Measurements from ENCODE around the gene SLC17A4. TPM values are rescaled to one million over a fixed set of nuclear protein-coding genes. Genes with fewer than 3 reads are reported as not detected.

Gene SLC17A4
- total and polyA plus RNA-seq, 2 of the 13 experiments (the other 11 are each of a cell fraction or from before 2014, with no cell fraction given), result 0.07 TPM; not detected in 1

- peak; percentile 52; the same call in 1 of the 2 replicates for TF ChIP-seq ZNF607 (CRISPR knock-in tag; IDR thresholded peaks at IDR 0.05; ENCODE audit: borderline replicate concordance)
- TF ChIP-seq ARID5B (CRISPR knock-in tag; IDR thresholded peaks at IDR 0.05), result peak; percentile 42
- 0 out of 2 replicates have a peak, but pooled peaks have one; percentile 7 for TF ChIP-seq BHLHE40 (IDR thresholded peaks at IDR 0.05; ENCODE audit: low read length)
- TF ChIP-seq ZMYM4 (CRISPR knock-in tag; IDR thresholded peaks at IDR 0.05), result 0 out of 2 replicates have a peak, but pooled peaks have one; percentile 17
Measured at GRCh38 chr6:25788305-25788922, 33.9 kb downstream of the SLC17A4 start (continued).

- CTCF ChIA-PET (ENCODE audit: low intra/inter-chr PET ratio, low total read pairs), result interaction anchor here (1.0 to 2.6 kb wide), 6 partner anchors 99 to 214 kb away, joined by 3 to 59 read pairs (median 5); no protein-coding TSS in a partner anchor
Measured at GRCh38 chr6:25789475-25789874, 34.9 kb downstream of the SLC17A4 start.

More at GRCh38 chr6:25789475-25789874, 34.9 kb downstream of the SLC17A4 start:
- intact Hi-C loops (cut with micrococcal nuclease; ENCODE audit: unreplicated experiment) (no loop called here), in situ Hi-C loops (cut with HindIII; ENCODE audit: extremely low pct_ligation_motif_present, low pct_unique_long_range_greater_than_20kb) (no loop called here)
- H3K27me3 ChIP-seq (ENCODE audit: control insufficient read depth in 1 of 2, insufficient read depth in 2 of 2, low read length in 2 of 2), result no peaks in the 10 kb centered on the region
- no peak for TF ChIP-seq MXD1 (CRISPR knock-in tag; IDR thresholded peaks at IDR 0.05)
- TF ChIP-seq NKX3-1 (CRISPR knock-in tag; IDR thresholded peaks at IDR 0.05), result no peak
- no peak for TF ChIP-seq ZNF660 (CRISPR knock-in tag; IDR thresholded peaks at IDR 0.05; ENCODE audit: borderline replicate concordance, low read depth)
- no peaks in the 10 kb centered on the region for H3K9me3 ChIP-seq (ENCODE audit: low read length)
- no peaks in the 10 kb centered on the region for H4K20me1 ChIP-seq (ENCODE audit: insufficient read depth, low read length)
- FAIRE-seq (no peak), ATAC-seq (no peak), DNase-seq (ENCODE audit: low spot score) (no peak)
- H3K9ac ChIP-seq (ENCODE audit: insufficient read depth, low read depth, low read length), result no peak overlapping the region
- BruUV-seq (replicated peaks), result no TSS peak
- no peaks in the 10 kb centered on the region for H3K36me3 ChIP-seq (replicated peaks in 1 of 2; ENCODE audit: control insufficient read depth in 1 of 2, insufficient read depth in 2 of 2, low read length in 2 of 2)
- POLR2A ChIA-PET, result no interaction called here
- no peak overlapping the region for H3K4me3 ChIP-seq (replicated peaks in 1 of 3; ENCODE audit: insufficient read depth in 1 of 3, low read depth in 2 of 3, low read length in 3 of 3)
- H3K79me2 ChIP-seq (ENCODE audit: insufficient read depth, low read length), result no peaks in the 10 kb centered on the region
- WGBS (ENCODE audit: low lambda C conversion rate), result 64% methylated on average over 2 of the region's 2 CpGs
- no peak overlapping the region for H2AFZ ChIP-seq (ENCODE audit: low read length)
- H3K4me2 ChIP-seq (ENCODE audit: low read depth, low read length), result no peak overlapping the region
- no peaks in the 10 kb centered on the region; the same call in 1 of the 2 replicates for H3K4me1 ChIP-seq (ENCODE audit: insufficient read depth, low read length)
- H3K27ac ChIP-seq (ENCODE audit: extremely low read length, insufficient read depth, low read length), result no peak overlapping the region

Data from HepG2 (cell line).